ENCODE data around the gene MTFMT.

The MTFMT gene

DNA sequence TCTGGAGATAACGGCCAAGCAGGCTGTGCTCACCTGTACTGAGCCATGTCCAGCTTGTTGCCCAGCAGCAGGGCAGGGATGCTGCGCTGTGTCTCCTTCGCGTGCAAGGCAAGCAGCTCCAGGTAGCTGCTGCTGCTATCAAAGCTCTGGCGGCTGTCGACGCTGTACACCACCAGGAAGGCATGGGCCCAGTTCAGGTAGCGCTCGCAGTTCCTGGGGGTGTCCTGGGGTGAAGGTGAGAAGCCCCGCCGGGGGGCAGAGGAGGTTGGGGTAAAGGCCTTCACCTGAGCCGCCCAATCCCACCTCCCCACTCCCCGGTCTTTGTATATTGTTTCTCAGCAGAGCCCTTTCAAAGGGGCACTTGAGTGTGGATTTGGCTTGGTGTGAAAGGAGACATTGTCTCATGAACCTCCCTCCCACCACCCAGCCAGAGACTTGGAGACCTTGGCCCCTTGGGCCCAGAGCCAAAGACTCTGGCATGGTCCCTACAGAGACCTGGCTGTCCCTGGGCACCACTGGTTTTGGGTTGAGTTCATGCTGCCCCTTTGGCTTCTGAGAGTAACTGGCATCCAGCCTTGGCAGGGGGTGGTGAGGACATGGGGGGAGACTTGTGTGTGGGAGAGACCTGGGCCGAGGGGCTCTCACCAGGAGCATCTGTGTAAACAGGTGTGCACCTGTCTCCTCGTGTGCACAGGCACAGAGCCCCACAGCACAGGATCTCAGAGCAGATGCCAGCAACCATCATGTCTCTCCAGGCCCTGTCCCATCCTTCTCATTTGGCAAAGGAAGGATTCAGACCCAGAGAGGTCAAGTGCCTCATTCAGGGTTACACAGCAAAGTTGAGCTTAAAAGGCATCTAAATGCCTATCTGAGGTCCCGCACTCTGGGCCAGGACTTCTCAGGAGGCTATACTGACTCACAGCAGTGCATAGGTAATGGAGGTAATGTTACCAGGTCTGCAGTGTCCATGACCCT, 29.2 kb upstream of the MTFMT start:
- no peak for ATAC-seq
- TF ChIP-seq ZC3H10 (CRISPR knock-in tag; IDR thresholded peaks at IDR 0.05): no peak
- TF ChIP-seq TOX (CRISPR knock-in tag; IDR thresholded peaks at IDR 0.05; ENCODE audit: borderline replicate concordance): no peak
- no peak for TF ChIP-seq TCF4 (CRISPR knock-in tag; IDR thresholded peaks at IDR 0.05; ENCODE audit: borderline replicate concordance)
- no peak for TF ChIP-seq ZNF565 (CRISPR knock-in tag; conservative IDR thresholded peaks at IDR 0.05; ENCODE audit: low read depth)
- TF ChIP-seq, protein P1, sequence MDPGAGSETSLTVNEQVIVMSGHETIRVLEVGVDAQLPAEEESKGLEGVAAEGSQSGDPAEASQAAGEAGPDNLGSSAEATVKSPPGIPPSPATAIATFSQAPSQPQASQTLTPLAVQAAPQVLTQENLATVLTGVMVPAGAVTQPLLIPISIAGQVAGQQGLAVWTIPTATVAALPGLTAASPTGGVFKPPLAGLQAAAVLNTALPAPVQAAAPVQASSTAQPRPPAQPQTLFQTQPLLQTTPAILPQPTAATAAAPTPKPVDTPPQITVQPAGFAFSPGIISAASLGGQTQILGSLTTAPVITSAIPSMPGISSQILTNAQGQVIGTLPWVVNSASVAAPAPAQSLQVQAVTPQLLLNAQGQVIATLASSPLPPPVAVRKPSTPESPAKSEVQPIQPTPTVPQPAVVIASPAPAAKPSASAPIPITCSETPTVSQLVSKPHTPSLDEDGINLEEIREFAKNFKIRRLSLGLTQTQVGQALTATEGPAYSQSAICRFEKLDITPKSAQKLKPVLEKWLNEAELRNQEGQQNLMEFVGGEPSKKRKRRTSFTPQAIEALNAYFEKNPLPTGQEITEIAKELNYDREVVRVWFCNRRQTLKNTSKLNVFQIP (CRISPR knock-in tag; IDR thresholded peaks at IDR 0.05; ENCODE audit: borderline replicate concordance, low read depth): no peak
- TF ChIP-seq ZNF70 (CRISPR knock-in tag; IDR thresholded peaks at IDR 0.05): no peak
- TF ChIP-seq, protein P2, sequence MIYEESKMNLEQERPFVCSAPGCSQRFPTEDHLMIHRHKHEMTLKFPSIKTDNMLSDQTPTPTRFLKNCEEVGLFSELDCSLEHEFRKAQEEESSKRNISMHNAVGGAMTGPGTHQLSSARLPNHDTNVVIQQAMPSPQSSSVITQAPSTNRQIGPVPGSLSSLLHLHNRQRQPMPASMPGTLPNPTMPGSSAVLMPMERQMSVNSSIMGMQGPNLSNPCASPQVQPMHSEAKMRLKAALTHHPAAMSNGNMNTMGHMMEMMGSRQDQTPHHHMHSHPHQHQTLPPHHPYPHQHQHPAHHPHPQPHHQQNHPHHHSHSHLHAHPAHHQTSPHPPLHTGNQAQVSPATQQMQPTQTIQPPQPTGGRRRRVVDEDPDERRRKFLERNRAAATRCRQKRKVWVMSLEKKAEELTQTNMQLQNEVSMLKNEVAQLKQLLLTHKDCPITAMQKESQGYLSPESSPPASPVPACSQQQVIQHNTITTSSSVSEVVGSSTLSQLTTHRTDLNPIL (CRISPR knock-in tag; IDR thresholded peaks at IDR 0.05; ENCODE audit: low read depth): no peak
- TF ChIP-seq PPARA (CRISPR knock-in tag; IDR thresholded peaks at IDR 0.05; ENCODE audit: borderline replicate concordance): no peak
- TF ChIP-seq, protein P3, sequence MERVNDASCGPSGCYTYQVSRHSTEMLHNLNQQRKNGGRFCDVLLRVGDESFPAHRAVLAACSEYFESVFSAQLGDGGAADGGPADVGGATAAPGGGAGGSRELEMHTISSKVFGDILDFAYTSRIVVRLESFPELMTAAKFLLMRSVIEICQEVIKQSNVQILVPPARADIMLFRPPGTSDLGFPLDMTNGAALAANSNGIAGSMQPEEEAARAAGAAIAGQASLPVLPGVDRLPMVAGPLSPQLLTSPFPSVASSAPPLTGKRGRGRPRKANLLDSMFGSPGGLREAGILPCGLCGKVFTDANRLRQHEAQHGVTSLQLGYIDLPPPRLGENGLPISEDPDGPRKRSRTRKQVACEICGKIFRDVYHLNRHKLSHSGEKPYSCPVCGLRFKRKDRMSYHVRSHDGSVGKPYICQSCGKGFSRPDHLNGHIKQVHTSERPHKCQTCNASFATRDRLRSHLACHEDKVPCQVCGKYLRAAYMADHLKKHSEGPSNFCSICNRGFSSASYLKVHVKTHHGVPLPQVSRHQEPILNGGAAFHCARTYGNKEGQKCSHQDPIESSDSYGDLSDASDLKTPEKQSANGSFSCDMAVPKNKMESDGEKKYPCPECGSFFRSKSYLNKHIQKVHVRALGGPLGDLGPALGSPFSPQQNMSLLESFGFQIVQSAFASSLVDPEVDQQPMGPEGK (CRISPR knock-in tag; IDR thresholded peaks at IDR 0.05; ENCODE audit: borderline replicate concordance): no peak
- no peak for TF ChIP-seq ZFP30 (CRISPR knock-in tag; IDR thresholded peaks at IDR 0.05)

DNA sequence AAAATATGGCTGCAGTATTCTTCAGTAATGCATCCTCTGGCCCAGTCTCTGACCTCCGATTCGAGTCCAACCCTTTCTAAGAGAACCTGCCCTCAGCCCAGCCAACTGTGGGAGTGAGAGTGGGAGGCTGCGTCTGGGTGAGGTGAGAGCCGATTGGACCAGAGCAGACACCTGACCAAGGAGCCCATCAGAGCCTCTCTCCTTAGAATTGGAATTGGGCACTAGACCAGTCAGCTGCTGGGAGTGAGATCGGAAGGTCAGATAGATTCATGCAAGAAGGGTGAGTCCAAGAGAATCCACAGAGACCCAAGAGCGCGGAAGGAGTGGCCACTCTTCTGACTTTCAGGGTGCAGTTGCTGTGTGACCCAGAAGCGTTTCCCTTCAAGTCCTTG, 28.1 kb upstream of the MTFMT start:
- no peak for ATAC-seq
- TF ChIP-seq PPARA (CRISPR knock-in tag; IDR thresholded peaks at IDR 0.05; ENCODE audit: borderline replicate concordance) (no peak), OSR1 (CRISPR knock-in tag; IDR thresholded peaks at IDR 0.05) (no peak), RARB (CRISPR knock-in tag; IDR thresholded peaks at IDR 0.05) (no peak), ZNF565 (CRISPR knock-in tag; conservative IDR thresholded peaks at IDR 0.05; ENCODE audit: low read depth) (no peak), ZNF8 (CRISPR knock-in tag; IDR thresholded peaks at IDR 0.05) (no peak), ZFP30 (CRISPR knock-in tag; IDR thresholded peaks at IDR 0.05) (no peak), ZFP3 (CRISPR knock-in tag; IDR thresholded peaks at IDR 0.05) (no peak), SNAI2 (CRISPR knock-in tag; IDR thresholded peaks at IDR 0.05) (no peak), GLIS3 (CRISPR knock-in tag; IDR thresholded peaks at IDR 0.05) (no peak), TCF4 (CRISPR knock-in tag; IDR thresholded peaks at IDR 0.05; ENCODE audit: borderline replicate concordance) (no peak), CSDC2 (CRISPR knock-in tag; IDR thresholded peaks at IDR 0.05) (no peak), BACH2 (CRISPR knock-in tag; IDR thresholded peaks at IDR 0.05; ENCODE audit: borderline replicate concordance) (no peak), ZC3H10 (CRISPR knock-in tag; IDR thresholded peaks at IDR 0.05) (no peak)
- TF ChIP-seq, protein P3 (CRISPR knock-in tag; IDR thresholded peaks at IDR 0.05; ENCODE audit: borderline replicate concordance): no peak
- TF ChIP-seq, protein P4, sequence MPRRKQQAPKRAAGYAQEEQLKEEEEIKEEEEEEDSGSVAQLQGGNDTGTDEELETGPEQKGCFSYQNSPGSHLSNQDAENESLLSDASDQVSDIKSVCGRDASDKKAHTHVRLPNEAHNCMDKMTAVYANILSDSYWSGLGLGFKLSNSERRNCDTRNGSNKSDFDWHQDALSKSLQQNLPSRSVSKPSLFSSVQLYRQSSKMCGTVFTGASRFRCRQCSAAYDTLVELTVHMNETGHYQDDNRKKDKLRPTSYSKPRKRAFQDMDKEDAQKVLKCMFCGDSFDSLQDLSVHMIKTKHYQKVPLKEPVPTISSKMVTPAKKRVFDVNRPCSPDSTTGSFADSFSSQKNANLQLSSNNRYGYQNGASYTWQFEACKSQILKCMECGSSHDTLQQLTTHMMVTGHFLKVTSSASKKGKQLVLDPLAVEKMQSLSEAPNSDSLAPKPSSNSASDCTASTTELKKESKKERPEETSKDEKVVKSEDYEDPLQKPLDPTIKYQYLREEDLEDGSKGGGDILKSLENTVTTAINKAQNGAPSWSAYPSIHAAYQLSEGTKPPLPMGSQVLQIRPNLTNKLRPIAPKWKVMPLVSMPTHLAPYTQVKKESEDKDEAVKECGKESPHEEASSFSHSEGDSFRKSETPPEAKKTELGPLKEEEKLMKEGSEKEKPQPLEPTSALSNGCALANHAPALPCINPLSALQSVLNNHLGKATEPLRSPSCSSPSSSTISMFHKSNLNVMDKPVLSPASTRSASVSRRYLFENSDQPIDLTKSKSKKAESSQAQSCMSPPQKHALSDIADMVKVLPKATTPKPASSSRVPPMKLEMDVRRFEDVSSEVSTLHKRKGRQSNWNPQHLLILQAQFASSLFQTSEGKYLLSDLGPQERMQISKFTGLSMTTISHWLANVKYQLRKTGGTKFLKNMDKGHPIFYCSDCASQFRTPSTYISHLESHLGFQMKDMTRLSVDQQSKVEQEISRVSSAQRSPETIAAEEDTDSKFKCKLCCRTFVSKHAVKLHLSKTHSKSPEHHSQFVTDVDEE (CRISPR knock-in tag; IDR thresholded peaks at IDR 0.05): no peak

All from SK-N-SH treated with all-trans-retinoic acid at 6 μM for 48 hours (cell line).